GM12864 (cell line): ENCODE results near the gene NDUFA7.
A peak's percentile ranks its signal among the peaks of the same experiment; 100 is the strongest.
"Not testable (repeated sequence)": the region's sequence is repeated elsewhere in the genome, so short reads cannot be mapped to it uniquely, and the experiment has no call there.

ENCODE experiments used
- DNase-seq: peaks from one replicate; pipeline ENCODE4 v3.0.0-alpha.2; 2011; ENCODE audit warnings: low read depth
- H3K4me3 ChIP-seq: 2 replicates; pipeline ENCODE4 v1.5.1; 2011; ENCODE audit warnings: mild to moderate bottlenecking, low read depth, low read length, control low read depth
- CTCF ChIP-seq: IDR thresholded peaks from 2 replicates; pipeline ENCODE4 v1.5.1; 2011; ENCODE audit warnings: low read depth, mild to moderate bottlenecking, moderate library complexity, low read length, control low read depth, inconsistent platforms; ENCODE audit errors: missing control alignments

The NDUFA7 gene

DNA sequence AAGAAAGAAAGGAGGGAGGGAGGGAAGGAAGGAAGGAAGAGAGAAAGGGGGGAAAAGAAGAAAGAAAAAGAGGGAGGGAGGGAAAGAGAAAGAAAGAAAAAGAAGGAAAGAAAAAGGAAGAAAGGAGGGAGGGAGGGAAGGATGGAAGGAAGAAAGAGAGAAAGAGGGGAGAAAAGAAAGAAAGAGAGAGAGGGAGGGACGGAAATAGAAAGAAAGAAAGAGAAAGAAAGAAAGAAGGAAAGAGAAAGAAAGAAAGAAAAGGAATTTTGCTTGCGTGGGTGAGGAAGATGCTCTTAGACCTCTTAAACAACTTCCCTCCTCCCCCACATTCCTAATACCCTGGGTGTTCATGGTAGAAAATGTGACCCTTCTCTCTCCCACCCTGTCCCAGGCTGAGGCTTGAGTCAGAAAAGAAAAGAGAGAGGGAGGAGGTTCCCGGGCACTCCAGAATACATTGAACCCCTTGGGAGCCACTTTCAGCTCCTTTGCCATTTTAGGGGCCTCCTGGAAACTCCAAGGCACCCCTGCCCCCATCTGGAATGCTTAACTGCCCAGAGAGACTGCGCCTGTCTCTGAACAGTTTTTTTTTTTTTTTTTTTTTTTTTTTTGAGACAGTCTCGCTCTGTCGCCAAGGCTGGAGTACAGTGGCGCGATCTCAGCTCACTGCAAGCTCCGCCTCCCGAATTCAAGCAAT is 31.1 kb upstream of the NDUFA7 start:
- no peak overlapping the region for H3K4me3 ChIP-seq

GRCh38 chr19:8349629-8350372 is 28.6 kb upstream of the NDUFA7 start:
- not testable (repeated sequence) for H3K4me3 ChIP-seq, DNase-seq

More for the DNA sequence above, 31.1 kb upstream of the NDUFA7 start:
- TF ChIP-seq CTCF, result no peak
- no peak for DNase-seq

GRCh38 chr19:8343483-8343844 is 22.3 kb upstream of the NDUFA7 start:
- TF ChIP-seq CTCF, result no peak
- DNase-seq, result no peak
- H3K4me3 ChIP-seq, result peak overlapping the region; percentile 1

DNA sequence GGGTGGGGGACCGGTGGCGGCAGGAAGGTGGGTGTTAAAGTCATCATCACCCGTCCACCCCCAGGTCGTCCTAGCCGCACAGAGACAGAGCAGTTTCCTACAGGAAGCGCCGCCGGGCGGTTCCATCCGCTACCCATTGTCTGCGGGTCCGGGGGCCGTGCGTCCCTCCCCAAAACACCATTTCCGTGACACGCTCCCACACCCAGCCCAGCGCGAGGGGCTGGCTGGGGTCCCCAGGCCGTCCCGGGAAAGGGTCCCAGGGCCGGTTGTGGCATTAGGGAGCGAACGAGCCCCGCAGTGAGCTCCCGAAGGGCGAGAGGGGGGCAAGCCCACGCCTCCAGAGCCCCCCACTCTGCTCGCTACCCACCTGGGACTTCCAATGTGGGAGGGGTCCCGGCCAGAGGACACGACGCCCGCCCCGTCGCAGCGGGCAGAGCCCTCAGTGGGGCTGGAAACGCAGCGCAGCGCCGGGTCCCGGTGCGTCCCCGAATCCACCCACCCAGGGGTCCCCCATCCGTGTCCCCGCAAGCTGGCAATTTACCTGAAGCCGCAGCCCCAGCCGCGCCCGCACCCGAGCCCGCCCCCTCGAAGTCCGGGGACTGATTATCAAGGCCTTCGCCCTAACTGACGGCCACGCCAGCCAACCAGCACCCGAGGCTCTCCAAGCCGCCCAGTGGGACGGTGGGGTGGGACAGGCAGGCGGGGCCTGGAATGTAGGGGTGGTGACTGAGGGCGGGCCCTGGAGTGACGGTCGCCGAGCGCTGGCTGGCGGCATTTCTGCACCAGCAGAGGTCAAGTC is 21.7 kb upstream of the NDUFA7 start, which contains the start of gene KANK3:
Gene KANK3, minus strand, starts transcription at position 579 of the 799 bp plus-strand sequence. CDS start 5,434 bp downstream, outside the sequence.
- DNase-seq, result peak; percentile 89
- H3K4me3 ChIP-seq, result peak within 1 kb of the TSS; percentile 50
- no peak for TF ChIP-seq CTCF

- TF ChIP-seq CTCF, result no peak
- no peak overlapping the region for H3K4me3 ChIP-seq
- DNase-seq, result no peak
Observed at GRCh38 chr19:8342316-8342683, 21.1 kb upstream of the NDUFA7 start.

- DNase-seq, H3K4me3 ChIP-seq: not testable (repeated sequence)
Observed at GRCh38 chr19:8341504-8341903, 20.3 kb upstream of the NDUFA7 start.

GRCh38 chr19:8340341-8341096 is 19.3 kb upstream of the NDUFA7 start:
- no peak for DNase-seq
- TF ChIP-seq CTCF, result peak; percentile 29
- H3K4me3 ChIP-seq, result no peak overlapping the region
